Astrocyte (in vitro differentiated cells and primary cell): Measurements from ENCODE around the gene ANKRA2. TPM values are rescaled to one million over a fixed set of nuclear protein-coding genes. Genes with fewer than 3 reads are reported as not detected.

ENCODE experiments used
- DNase-seq: peaks from one replicate; pipeline ENCODE4 v3.0.0-alpha.2; 2010; ENCODE audit warnings: low read depth
- FAIRE-seq: peaks from 2 replicates; lab custom pipeline; 2011; peaks lifted over from hg19 to GRCh38; lab: Jason Lieb, UNC
- H2AFZ ChIP-seq: 2 replicates; pipeline ENCODE4 v1.6.0; 2012; ENCODE audit warnings: low read depth, low read length, inconsistent platforms
- H3K27ac ChIP-seq: 2 replicates; pipeline ENCODE4 v1.5.1; 2011; ENCODE audit warnings: low read depth, low read length, inconsistent platforms
- H3K27me3 ChIP-seq: 2 replicates; pipeline ENCODE4 v1.6.0; 2011; ENCODE audit warnings: low read length, inconsistent platforms; ENCODE audit not compliant: insufficient read depth
- H3K36me3 ChIP-seq: 2 replicates; pipeline ENCODE4 v1.5.1; 2011; ENCODE audit warnings: low read length, inconsistent platforms; ENCODE audit not compliant: insufficient read depth
- H3K4me1 ChIP-seq: 2 replicates; pipeline ENCODE4 v1.5.1; 2011; ENCODE audit warnings: low read length, inconsistent platforms; ENCODE audit not compliant: insufficient read depth
- H3K4me2 ChIP-seq: 2 replicates; pipeline ENCODE4 v1.6.0; 2012; ENCODE audit warnings: low read length, inconsistent platforms
- H3K4me3 ChIP-seq: 2 replicates; pipeline ENCODE4 v1.5.1; 2011; ENCODE audit warnings: low read depth, mild to moderate bottlenecking, low read length, inconsistent platforms; ENCODE audit not compliant: insufficient read depth
- H3K79me2 ChIP-seq: 2 replicates; pipeline ENCODE4 v1.6.0; 2012; ENCODE audit warnings: mild to moderate bottlenecking, low read length, inconsistent platforms; ENCODE audit not compliant: insufficient read depth
- H3K9ac ChIP-seq: 2 replicates; pipeline ENCODE4 v1.6.0; 2012; ENCODE audit warnings: mild to moderate bottlenecking, low read length, inconsistent platforms
- H3K9me3 ChIP-seq: 2 replicates; pipeline ENCODE4 v1.5.1; 2012; ENCODE audit warnings: low read depth, mild to moderate bottlenecking, low read length, inconsistent platforms; ENCODE audit not compliant: insufficient read depth
- H4K20me1 ChIP-seq: 2 replicates; pipeline ENCODE4 v1.6.0; 2012; ENCODE audit warnings: low read length, inconsistent platforms; ENCODE audit not compliant: insufficient read depth
- H3K27ac Mint-ChIP-seq: one replicate; pipeline ENCODE4 v1.8.0; 2021; ENCODE audit warnings: mild to moderate bottlenecking, mixed read lengths; ENCODE audit not compliant: unreplicated experiment
- H3K27me3 Mint-ChIP-seq: one replicate; pipeline ENCODE4 v1.8.0; 2021; ENCODE audit warnings: low read depth, mixed read lengths; ENCODE audit not compliant: unreplicated experiment
- H3K36me3 Mint-ChIP-seq: one replicate; pipeline ENCODE4 v1.8.0; 2021; ENCODE audit warnings: low read depth, mixed read lengths; ENCODE audit not compliant: unreplicated experiment
- H3K4me1 Mint-ChIP-seq: one replicate; pipeline ENCODE4 v1.8.0; 2021; ENCODE audit warnings: low read depth, mixed read lengths; ENCODE audit not compliant: unreplicated experiment
- H3K4me3 Mint-ChIP-seq: one replicate; pipeline ENCODE4 v1.8.0; 2021; ENCODE audit warnings: mild to moderate bottlenecking, moderate library complexity, mixed read lengths; ENCODE audit not compliant: unreplicated experiment
- H3K9me3 Mint-ChIP-seq: one replicate; pipeline ENCODE4 v1.8.0; 2021; ENCODE audit warnings: mild to moderate bottlenecking, mixed read lengths; ENCODE audit not compliant: unreplicated experiment
- CTCF ChIP-seq: IDR thresholded peaks from 2 replicates; pipeline ENCODE4 v1.5.1; 2011; ENCODE audit warnings: low read depth, mild to moderate bottlenecking, inconsistent platforms, low read length, moderate library complexity; ENCODE audit not compliant: insufficient read depth
- EZH2 ChIP-seq: IDR thresholded peaks from 2 replicates; pipeline ENCODE4 v1.6.1; 2012; ENCODE audit warnings: mild to moderate bottlenecking, low read length, inconsistent platforms; ENCODE audit not compliant: insufficient read depth
- total RNA-seq: library from RNA; stranded (reverse); gene quantifications from 2 replicates; pipeline ENCODE4 v1.2.1, GENCODE V29; 2021

Gene ANKRA2
- total RNA-seq, 1 donor from 2014 or later: 12.7 TPM

GRCh38 chr5:73532195-73532594, 33.2 kb downstream of the ANKRA2 start:
- H3K9me3 Mint-ChIP-seq: peaks cover 18% of the 10 kb centered on the region
- no peak overlapping the region for H3K27ac Mint-ChIP-seq
- Histone ChIP-seq H3K9ac (no peak overlapping the region), H3K79me2 (no peaks in the 10 kb centered on the region), H3K4me2 (no peak overlapping the region), H3K4me1 (peaks cover 3% of the 10 kb centered on the region), H3K27me3 (no peaks in the 10 kb centered on the region), H3K9me3 (peaks cover 5% of the 10 kb centered on the region), H3K27ac (no peak overlapping the region), H3K4me3 (no peak overlapping the region), H4K20me1 (no peaks in the 10 kb centered on the region), H2AFZ (no peak overlapping the region), H3K36me3 (no peaks in the 10 kb centered on the region)
- no peaks in the 10 kb centered on the region for H3K4me1 Mint-ChIP-seq
- H3K4me3 Mint-ChIP-seq: no peak overlapping the region
- FAIRE-seq (no peak), DNase-seq (no peak)
- H3K27me3 Mint-ChIP-seq: peaks cover 3% of the 10 kb centered on the region
- H3K36me3 Mint-ChIP-seq: no peaks in the 10 kb centered on the region
- no peak for TF ChIP-seq EZH2
- TF ChIP-seq CTCF: no peak

DNA sequence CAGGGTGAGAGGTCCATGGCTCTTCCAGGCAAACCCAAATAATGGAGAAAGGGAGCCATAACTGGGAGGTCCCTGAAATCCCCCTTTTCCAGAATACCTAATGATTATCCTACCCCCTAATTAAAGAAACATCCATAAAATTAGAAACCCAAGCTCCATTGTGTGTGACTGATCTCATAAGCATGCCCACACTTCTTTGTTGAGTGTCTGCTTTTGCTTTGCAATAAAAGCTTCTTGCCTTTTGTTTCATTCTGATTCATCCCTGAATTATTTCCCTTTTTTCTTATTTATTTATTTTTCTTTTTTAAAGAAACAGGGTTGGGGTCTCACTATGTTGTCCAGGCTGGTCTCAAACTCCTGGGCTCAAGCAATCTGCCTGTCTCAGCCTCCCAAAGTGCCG, 34.1 kb downstream of the ANKRA2 start:
- Mint-ChIP-seq H3K9me3 (peaks cover 18% of the 10 kb centered on the region), H3K4me3 (no peak overlapping the region), H3K36me3 (no peaks in the 10 kb centered on the region), H3K27me3 (peaks cover 3% of the 10 kb centered on the region), H3K27ac (no peak overlapping the region), H3K4me1 (no peaks in the 10 kb centered on the region)
- peaks cover 5% of the 10 kb centered on the region for H3K9me3 ChIP-seq
- TF ChIP-seq CTCF (no peak), EZH2 (no peak)
- H3K4me2 ChIP-seq: no peak overlapping the region
- FAIRE-seq (no peak), DNase-seq (no peak)
- H3K4me3 ChIP-seq: no peak overlapping the region
- no peaks in the 10 kb centered on the region for H4K20me1 ChIP-seq
- H3K27ac ChIP-seq: no peak overlapping the region
- no peaks in the 10 kb centered on the region for H3K79me2 ChIP-seq
- H3K4me1 ChIP-seq: peaks cover 3% of the 10 kb centered on the region
- no peak overlapping the region for H2AFZ ChIP-seq
- H3K27me3 ChIP-seq: no peaks in the 10 kb centered on the region
- H3K9ac ChIP-seq: no peak overlapping the region
- H3K36me3 ChIP-seq: no peaks in the 10 kb centered on the region

DNA sequence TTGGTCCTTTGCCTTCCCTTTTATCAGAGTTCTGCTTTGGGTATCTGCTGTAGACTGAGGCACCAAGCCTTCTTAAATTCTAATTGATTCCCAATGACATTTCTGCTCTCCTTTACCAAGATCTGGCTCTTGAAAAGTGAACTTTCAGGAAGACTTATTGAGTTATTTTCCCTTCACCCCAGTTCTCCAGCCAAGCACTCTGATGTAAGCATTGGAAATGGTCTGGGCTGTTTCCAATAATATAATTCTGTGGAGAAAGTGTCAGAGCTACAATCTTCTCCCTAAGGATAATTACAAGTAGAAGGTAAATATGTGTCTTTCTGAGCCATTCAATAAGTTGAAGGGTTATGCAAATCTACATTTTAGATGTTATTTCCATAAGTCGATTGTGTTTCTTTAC, 36.4 kb downstream of the ANKRA2 start:
- Histone ChIP-seq H3K4me2 (no peak overlapping the region), H3K27me3 (no peaks in the 10 kb centered on the region), H3K4me1 (peaks cover 3% of the 10 kb centered on the region), H3K36me3 (no peaks in the 10 kb centered on the region), H3K27ac (no peak overlapping the region), H2AFZ (no peak overlapping the region), H3K79me2 (no peaks in the 10 kb centered on the region), H3K9me3 (peaks cover 5% of the 10 kb centered on the region), H3K9ac (no peak overlapping the region), H3K4me3 (no peak overlapping the region), H4K20me1 (no peaks in the 10 kb centered on the region)
- H3K9me3 Mint-ChIP-seq: peaks cover 9% of the 10 kb centered on the region
- TF ChIP-seq EZH2: no peak
- H3K4me3 Mint-ChIP-seq: no peak overlapping the region
- DNase-seq: no peak
- no peak overlapping the region for H3K27ac Mint-ChIP-seq
- H3K4me1 Mint-ChIP-seq: no peaks in the 10 kb centered on the region
- FAIRE-seq: no peak
- no peaks in the 10 kb centered on the region for H3K36me3 Mint-ChIP-seq
- peaks cover 6% of the 10 kb centered on the region for H3K27me3 Mint-ChIP-seq
